Gastrocnemius medialis (tissue), 4 donors: Measurements from ENCODE around the gene ADRA1B.

ENCODE experiments used
- CTCF ChIP-seq, 5 experiments: fragments of 450-650 bp in 3 of 5; fragments of 200-600 bp in 2 of 5; sonication (generic) in 2 of 5; IDR thresholded peaks in 4 of 5; conservative IDR thresholded peaks in 1 of 5; 1 replicate in 4 of 5; 2 replicates in 1 of 5; pipeline ENCODE4 v1.5.1; 2016 to 2019; ENCODE audit warnings: antibody characterized with exemption in 5 of 5, mild to moderate bottlenecking in 3 of 5, moderate library complexity in 3 of 5
- POLR2A ChIP-seq, 2 donors: fragments of 450-650 bp; IDR thresholded peaks; one replicate each; pipeline ENCODE4 v1.6.1; 2017; ENCODE audit warnings: antibody characterized with exemption in 2 of 2, mild to moderate bottlenecking in 2 of 2, moderate library complexity in 2 of 2

GRCh38 chr5:159910207-159910842 lies 6.0 kb upstream of the ADRA1B start:
- TF ChIP-seq CTCF (IDR thresholded peaks at IDR 0.05 in 4 of 5, conservative IDR thresholded peaks at IDR 0.05 in 1 of 5), result no peak
- TF ChIP-seq POLR2A (IDR thresholded peaks at IDR 0.05), result no peak
